Retina (tissue), 1 donor: ENCODE measurements around the gene RGSL1.

Experiments used
- DNase-seq: peaks from one replicate; pipeline ENCODE4 v3.0.0-alpha.2; 2016

Gene RGSL1

GRCh38 chr1:182589931-182590330 is 140.0 kb downstream of the RGSL1 start:
- DNase-seq: no peak

DNA sequence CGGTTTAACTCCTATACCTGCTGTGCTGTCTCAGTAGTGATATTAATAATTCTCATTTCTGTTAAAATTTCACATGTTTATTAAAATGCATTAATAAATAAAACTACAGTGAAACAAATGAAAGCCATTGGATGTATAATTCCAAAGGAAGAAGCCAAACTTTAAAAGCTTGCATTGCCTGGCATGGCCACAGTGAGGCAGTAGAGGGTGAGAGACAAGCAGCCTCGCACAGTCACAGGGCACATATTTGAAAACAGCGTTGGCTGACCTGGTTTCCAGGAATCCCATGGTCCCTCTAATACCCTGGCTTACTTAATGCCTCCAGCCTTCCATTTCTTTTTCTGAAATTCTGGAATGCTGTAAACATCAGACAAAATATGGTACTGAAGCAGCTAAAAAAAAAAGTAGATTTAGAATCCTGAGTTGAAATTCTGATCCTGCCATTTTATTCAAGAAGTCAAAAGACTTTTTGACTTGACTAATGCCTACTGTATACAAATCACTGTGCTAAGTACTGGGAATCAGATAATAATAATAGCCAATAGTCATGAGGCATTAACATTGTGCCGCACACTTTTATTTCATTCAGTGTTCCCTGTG is 145.8 kb downstream of the RGSL1 start:
- DNase-seq: no peak

- DNase-seq: no peak
Measured at GRCh38 chr1:182596934-182597333, 147.0 kb downstream of the RGSL1 start.

- DNase-seq: no peak
Measured at GRCh38 chr1:182598296-182598695, 148.3 kb downstream of the RGSL1 start.

- DNase-seq: no peak
Measured at GRCh38 chr1:182599339-182599738, 149.4 kb downstream of the RGSL1 start.

- DNase-seq: no peak
Measured at GRCh38 chr1:182600036-182600713, 150.2 kb downstream of the RGSL1 start.

- no peak for DNase-seq
Measured at GRCh38 chr1:182600745-182601415, 150.9 kb downstream of the RGSL1 start.

DNA sequence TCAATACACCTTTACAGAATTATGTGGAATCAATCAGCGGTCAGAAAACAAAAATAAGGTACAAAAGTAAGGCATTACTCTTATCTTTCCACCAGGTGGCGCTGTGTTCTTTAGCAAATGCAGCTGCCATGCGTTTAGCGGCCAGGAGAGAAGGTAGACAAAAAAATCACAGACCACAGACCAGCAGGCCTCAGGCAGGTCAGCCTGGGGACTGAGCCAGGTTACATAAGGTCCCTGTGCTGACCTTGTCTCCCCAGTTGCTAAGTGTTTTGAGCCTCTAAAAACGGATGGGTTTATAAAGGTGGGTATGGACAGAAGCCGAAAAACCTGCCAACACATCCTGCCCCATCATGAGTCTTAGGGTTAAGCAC is 151.5 kb downstream of the RGSL1 start:
- peak; percentile 84 for DNase-seq

GRCh38 chr1:182601913-182602312 is 152.0 kb downstream of the RGSL1 start:
- DNase-seq: no peak

GRCh38 chr1:182602935-182603645 is 153.1 kb downstream of the RGSL1 start:
- no peak for DNase-seq

DNA sequence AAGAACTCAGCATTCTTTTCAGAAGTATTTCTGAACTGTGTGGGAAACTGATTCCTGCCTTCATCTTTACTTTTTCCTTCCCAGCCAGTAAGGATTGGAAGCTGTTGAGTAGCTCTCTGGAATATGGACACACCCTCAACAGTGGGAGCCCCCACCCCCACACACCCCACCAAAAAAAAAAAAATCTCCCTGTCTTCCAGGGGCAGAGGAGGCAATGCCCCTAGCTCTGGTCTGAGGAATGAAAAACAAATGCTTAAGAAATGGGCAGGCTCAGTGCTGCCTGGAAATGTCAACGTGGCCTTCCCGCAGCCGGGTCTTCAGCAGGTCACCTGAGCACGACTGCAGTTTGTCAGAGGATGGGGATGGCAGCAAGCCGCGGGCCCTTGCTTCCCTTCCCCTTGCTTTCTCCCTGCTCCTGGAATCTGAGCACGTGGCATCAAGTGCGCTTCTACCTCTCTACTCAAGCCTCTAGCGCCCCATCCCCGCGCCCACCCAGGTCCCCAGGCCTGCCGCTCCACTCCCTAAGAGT is 153.8 kb downstream of the RGSL1 start:
- DNase-seq: no peak

DNA sequence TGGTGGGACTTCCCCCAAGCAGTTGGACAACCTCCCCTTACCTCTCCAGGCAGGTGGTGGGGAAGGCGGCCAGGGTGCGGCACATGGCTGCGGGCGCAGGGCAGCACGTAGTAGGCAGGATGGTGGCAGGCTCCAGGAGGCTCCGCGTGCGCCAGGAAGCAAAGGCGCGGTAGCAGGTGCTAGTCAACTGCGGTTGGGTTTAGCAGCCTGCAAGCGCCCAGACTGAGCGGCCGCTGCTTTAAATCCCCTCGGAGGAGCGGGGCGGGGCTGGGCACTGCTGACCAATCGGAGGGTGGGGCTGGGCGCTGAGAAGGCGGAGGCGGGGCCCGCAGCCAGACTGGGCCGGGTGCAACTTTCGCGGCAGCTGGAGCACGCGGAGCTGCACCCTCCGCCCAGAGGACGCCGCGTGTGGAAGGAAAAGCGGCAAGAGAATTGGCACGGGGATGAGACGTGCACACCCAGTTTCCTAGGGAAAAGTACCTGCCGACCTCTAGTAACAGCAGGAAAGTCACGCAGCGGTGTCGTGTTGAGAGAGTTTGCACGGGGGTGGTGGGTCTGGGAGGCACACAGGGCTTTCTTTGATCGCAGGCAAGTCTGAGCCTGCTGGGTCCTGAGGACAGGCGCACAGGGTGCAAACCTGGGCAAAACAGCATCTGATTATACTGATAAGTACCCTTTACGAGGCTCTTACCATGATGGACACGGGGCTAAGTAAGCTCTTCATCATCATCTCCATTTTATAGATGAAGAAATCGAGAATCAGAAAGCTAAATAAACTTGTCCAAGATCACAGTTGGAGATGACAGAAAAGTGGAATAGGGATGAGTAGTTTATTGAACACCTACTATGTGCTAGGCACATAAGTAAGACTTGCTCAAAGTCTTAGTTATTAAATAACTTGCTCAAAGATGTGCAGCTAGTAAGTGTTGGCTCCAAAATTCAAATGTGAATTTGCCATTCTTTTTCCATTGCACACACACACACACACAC is 154.5 kb downstream of the RGSL1 start, which contains the start of gene RGS16:
TSS of gene RGS16 (minus strand) at position 215 of the 990 bp plus-strand sequence. CDS start at position 85, 130 bp downstream.
- peak; percentile 92 for DNase-seq

DNA sequence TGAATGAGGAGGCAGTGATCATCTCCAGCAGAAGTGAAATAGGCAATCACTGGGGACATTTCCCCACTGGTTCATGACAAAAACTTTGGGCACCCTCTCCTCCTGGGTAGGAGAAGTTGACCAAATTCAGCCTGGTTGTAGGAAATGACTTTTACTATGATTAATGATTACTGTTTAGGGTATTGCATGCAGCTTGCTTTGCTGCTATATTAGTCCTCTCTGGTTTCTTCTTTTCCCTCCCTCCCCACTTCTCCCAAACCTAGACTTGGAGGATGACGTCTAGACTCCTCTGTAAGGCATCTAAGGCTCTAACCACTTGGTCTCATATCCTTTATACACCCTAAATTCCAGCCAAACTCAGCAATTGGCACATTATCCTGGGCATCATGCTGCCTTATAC is 157.6 kb downstream of the RGSL1 start:
- DNase-seq: no peak

DNA sequence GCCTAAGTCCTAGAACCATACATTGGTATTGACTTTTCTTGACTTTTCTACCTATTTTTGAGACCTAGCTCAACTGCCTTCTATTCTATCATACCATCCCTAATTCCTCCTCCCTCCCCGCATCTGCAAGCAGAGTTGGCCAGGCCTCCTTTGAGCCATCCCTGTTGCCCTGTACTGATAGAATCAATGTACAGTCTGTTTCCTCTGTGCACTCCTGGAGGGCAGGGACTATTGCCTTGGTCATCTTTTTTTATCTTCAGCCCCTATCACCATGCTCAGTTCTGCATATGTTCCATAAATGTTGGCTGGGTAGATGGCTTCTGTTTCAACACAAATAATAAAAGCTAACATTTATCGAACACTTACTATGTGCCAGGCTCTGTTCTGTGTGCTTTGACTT is 158.3 kb downstream of the RGSL1 start:
- DNase-seq: no peak

DNA sequence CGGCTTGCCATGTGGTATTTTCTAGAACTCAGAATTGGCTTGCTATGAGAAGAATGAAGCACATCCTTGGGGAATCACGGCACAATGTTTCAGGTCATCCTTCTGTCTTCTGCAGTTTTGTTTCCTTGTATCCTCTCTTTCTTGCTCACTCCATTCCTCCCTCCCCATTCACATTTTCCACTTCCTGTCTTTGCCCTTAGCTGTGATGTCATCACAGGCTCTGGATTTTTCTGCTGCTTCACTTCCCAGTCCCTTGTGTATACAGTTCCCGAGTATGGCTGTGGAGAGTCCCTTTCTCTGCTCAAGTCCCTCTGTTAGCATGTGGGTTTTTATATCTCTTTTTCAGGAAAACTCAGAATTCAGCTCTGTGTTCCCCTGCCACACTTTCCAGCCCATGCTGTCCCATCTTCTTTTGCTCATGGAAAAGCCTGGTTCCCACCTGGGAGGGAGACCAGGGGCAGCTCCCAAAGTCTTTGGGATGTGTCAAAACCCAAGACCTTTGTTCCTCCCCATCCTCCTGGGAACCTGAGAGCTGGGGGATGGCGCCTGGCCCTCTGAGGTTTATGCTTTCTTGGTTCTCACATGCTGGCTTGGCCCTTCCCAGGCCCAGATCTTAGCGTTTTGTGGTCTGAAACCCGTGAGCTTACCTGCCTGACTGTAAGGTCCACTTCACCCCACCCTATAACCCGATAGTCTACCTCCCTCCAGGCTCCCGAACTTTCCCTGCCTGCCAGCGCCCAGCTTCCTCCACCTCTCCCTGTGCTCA is 159.1 kb downstream of the RGSL1 start:
- DNase-seq: no peak
